Neutrophil (primary cell): ENCODE data around the gene CYP27B1.

ENCODE experiments used
- H3K27ac ChIP-seq: fragments of 200-600 bp; sonication (generic); 2 replicates; pipeline ENCODE4 v1.5.1; 2016; ENCODE audit warnings: mild to moderate bottlenecking, moderate library complexity
- H3K27me3 ChIP-seq: fragments of 200-600 bp; sonication (generic); 2 replicates; pipeline ENCODE4 v1.6.0; 2016; ENCODE audit warnings: mild to moderate bottlenecking
- H3K36me3 ChIP-seq: fragments of 200-600 bp; sonication (generic); 2 replicates; pipeline ENCODE4 v1.5.1; 2017
- H3K4me1 ChIP-seq, 2 experiments: fragments of 200-600 bp in 1 of 2; sonication (generic) in 1 of 2; 1 replicate in 1 of 2; 2 replicates in 1 of 2; pipeline versions ENCODE4 v1.5.1 to v1.6.1; 2013 to 2016; ENCODE audit warnings: low read depth in 1 of 2, low read length in 1 of 2, mild to moderate bottlenecking in 1 of 2, moderate library complexity in 1 of 2; ENCODE audit not compliant: control insufficient read depth in 1 of 2, insufficient read depth in 1 of 2
- H3K4me3 ChIP-seq, 2 experiments: fragments of 200-600 bp in 1 of 2; sonication (generic) in 1 of 2; 1 replicate in 1 of 2; 2 replicates in 1 of 2; pipeline ENCODE4 v1.5.1; 2013 to 2016; ENCODE audit warnings: low read depth in 1 of 2, low read length in 1 of 2, mild to moderate bottlenecking in 1 of 2, moderate library complexity in 1 of 2
- H3K9me3 ChIP-seq: fragments of 200-600 bp; sonication (generic); 2 replicates; pipeline ENCODE4 v1.5.1; 2016
- CTCF ChIP-seq: fragments of 200-600 bp; sonication (generic); IDR thresholded peaks from 2 replicates; pipeline ENCODE4 v1.5.1; 2016; ENCODE audit warnings: antibody characterized with exemption

The CYP27B1 gene

GRCh38 chr12:57741844-57742738, 24.8 kb downstream of the CYP27B1 start:
- H3K4me3 ChIP-seq, result peak overlapping the region; percentile 61 to 72

GRCh38 chr12:57741413-57741789, 25.5 kb downstream of the CYP27B1 start:
- H3K4me3 ChIP-seq, result peak overlapping the region; percentile 61 to 72
- H3K27ac ChIP-seq, result peak overlapping the region; percentile 94
- H3K27me3 ChIP-seq, result no peaks in the 10 kb centered on the region
- H3K9me3 ChIP-seq, result no peaks in the 10 kb centered on the region
- peaks cover 35% of the 10 kb centered on the region for H3K36me3 ChIP-seq
- H3K4me1 ChIP-seq, result peaks cover 63 to 69% of the 10 kb centered on the region in 2 experiments
- TF ChIP-seq CTCF, result no peak

More at GRCh38 chr12:57741844-57742738, 24.8 kb downstream of the CYP27B1 start:
- peaks cover 63 to 69% of the 10 kb centered on the region in 2 experiments for H3K4me1 ChIP-seq
- H3K27me3 ChIP-seq, result no peaks in the 10 kb centered on the region
- peaks cover 28% of the 10 kb centered on the region for H3K36me3 ChIP-seq
- TF ChIP-seq CTCF, result peak; percentile 72
- H3K9me3 ChIP-seq, result no peaks in the 10 kb centered on the region
- H3K27ac ChIP-seq, result peak overlapping the region; percentile 94

GRCh38 chr12:57740656-57741412, 26.0 kb downstream of the CYP27B1 start:
- no peak for TF ChIP-seq CTCF
- peaks cover 40% of the 10 kb centered on the region for H3K36me3 ChIP-seq
- peak overlapping the region; percentile 94 for H3K27ac ChIP-seq
- H3K9me3 ChIP-seq, result no peaks in the 10 kb centered on the region
- no peaks in the 10 kb centered on the region for H3K27me3 ChIP-seq
- peaks cover 63 to 69% of the 10 kb centered on the region in 2 experiments for H3K4me1 ChIP-seq
- peak overlapping the region; percentile 61 to 72 for H3K4me3 ChIP-seq

- Histone ChIP-seq H3K27me3 (no peaks in the 10 kb centered on the region), H3K9me3 (no peaks in the 10 kb centered on the region), H3K4me1 (peaks cover 56 to 60% of the 10 kb centered on the region in 2 experiments), H3K36me3 (peaks cover 48% of the 10 kb centered on the region), H3K4me3 (peak overlapping the region; percentile 61 to 72), H3K27ac (peak overlapping the region; percentile 94)
- no peak for TF ChIP-seq CTCF
These were observed 26.9 kb downstream of the CYP27B1 start for GRCh38 chr12:57739914-57740538.

- Histone ChIP-seq H3K36me3 (peaks cover 54% of the 10 kb centered on the region), H3K9me3 (no peaks in the 10 kb centered on the region), H3K4me1 (peaks cover 51 to 54% of the 10 kb centered on the region in 2 experiments), H3K27ac (peak overlapping the region; percentile 94), H3K4me3 (no peak overlapping the region), H3K27me3 (no peaks in the 10 kb centered on the region)
- TF ChIP-seq CTCF, result no peak
These were observed 27.5 kb downstream of the CYP27B1 start for GRCh38 chr12:57739387-57739786.
